ENCODE results near the gene RBM8A. TPM values are rescaled to one million over a fixed set of nuclear protein-coding genes. Genes with fewer than 3 reads are reported as not detected.
A peak's percentile ranks its signal among the peaks of the same experiment; 100 is the strongest.

RBM8A gene
- polyA plus RNA-seq, 2 of the 4 experiments (the other 2 are of a cell fraction), result 240 to 281 TPM

DNA sequence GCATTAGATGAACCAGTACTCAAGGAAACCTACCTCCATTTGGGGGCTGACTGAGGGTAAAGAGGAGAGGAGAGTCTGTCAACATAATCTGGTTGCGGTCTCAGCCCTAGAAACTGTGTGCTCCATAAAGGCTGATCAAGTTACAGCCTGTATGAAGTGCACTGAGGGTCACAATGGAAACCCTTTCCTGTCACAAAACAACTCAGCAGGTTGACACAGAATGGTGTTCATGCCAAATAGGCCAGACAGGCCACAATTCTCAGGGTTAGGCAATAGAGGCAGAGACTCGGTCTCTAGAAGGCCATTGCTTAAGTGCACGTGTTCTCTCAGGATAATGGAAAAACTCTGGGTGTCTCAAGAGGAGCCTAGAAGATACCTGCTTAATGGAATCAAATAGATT, 37.6 kb downstream of the RBM8A start:
- no peak overlapping the region for H3K4me3 ChIP-seq
- no peak overlapping the region for H3K4me2 ChIP-seq
- TF ChIP-seq TFCP2L1 (CRISPR knock-in tag; IDR thresholded peaks at IDR 0.05) (no peak), EHF (CRISPR knock-in tag; IDR thresholded peaks at IDR 0.05) (no peak), MYC (IDR thresholded peaks at IDR 0.05; ENCODE audit: borderline replicate concordance, low read length) (no peak), EP300 (IDR thresholded peaks at IDR 0.05) (no peak), MAZ (IDR thresholded peaks at IDR 0.05; ENCODE audit: borderline replicate concordance, low read depth, low read length) (no peak), RFX5 (IDR thresholded peaks at IDR 0.05) (no peak), NR3C1 (IDR thresholded peaks at IDR 0.05) (no peak), BHLHE40 (IDR thresholded peaks at IDR 0.05; ENCODE audit: low read depth, low read length) (no peak), HOXB13 (CRISPR knock-in tag; IDR thresholded peaks at IDR 0.05; ENCODE audit: low read depth) (no peak), RARB (CRISPR knock-in tag; IDR thresholded peaks at IDR 0.05) (no peak), GATA3 (IDR thresholded peaks at IDR 0.05; ENCODE audit: borderline replicate concordance) (no peak), JUN (IDR thresholded peaks at IDR 0.05) (no peak), CHD2 (IDR thresholded peaks at IDR 0.05; ENCODE audit: low read length, partially characterized antibody) (no peak)
- TF ChIP-seq, protein P1, sequence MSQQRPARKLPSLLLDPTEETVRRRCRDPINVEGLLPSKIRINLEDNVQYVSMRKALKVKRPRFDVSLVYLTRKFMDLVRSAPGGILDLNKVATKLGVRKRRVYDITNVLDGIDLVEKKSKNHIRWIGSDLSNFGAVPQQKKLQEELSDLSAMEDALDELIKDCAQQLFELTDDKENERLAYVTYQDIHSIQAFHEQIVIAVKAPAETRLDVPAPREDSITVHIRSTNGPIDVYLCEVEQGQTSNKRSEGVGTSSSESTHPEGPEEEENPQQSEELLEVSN (IDR thresholded peaks at IDR 0.05; ENCODE audit: borderline replicate concordance, low read depth), result no peak
- TF ChIP-seq, protein P2, sequence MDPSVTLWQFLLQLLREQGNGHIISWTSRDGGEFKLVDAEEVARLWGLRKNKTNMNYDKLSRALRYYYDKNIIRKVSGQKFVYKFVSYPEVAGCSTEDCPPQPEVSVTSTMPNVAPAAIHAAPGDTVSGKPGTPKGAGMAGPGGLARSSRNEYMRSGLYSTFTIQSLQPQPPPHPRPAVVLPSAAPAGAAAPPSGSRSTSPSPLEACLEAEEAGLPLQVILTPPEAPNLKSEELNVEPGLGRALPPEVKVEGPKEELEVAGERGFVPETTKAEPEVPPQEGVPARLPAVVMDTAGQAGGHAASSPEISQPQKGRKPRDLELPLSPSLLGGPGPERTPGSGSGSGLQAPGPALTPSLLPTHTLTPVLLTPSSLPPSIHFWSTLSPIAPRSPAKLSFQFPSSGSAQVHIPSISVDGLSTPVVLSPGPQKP (IDR thresholded peaks at IDR 0.05; ENCODE audit: low read depth, low read length), result no peak
- 90% methylated on average over 3 of the region's 3 CpGs for WGBS (ENCODE audit: missing lambda C conversion rate)
- CTCF ChIA-PET, result interaction anchor here (0.5 to 11.2 kb wide), 8 partner anchors 9 to 120 kb away, joined by 3 to 429 read pairs (median 46); partner anchors contain the start of genes ITGA10, NUDT17 and RBM8A
- ATAC-seq, result no peak
- H3K4me1 ChIP-seq, result peaks cover 46% of the 10 kb centered on the region
- POLR2A ChIA-PET, result no interaction called here
- no peaks in the 10 kb centered on the region for H3K9me3 ChIP-seq
- DNase-seq (ENCODE audit: low read depth in 1 of 2, low spot score in 1 of 2), result no peak
- no peak overlapping the region; a peak in 1 of 6 replicates for H3K27ac ChIP-seq
- FAIRE-seq, result no peak

- 33% methylated on average over 5 of the region's 5 CpGs for WGBS (ENCODE audit: missing lambda C conversion rate)
- Histone ChIP-seq H3K9me3 (no peaks in the 10 kb centered on the region), H3K4me2 (peak overlapping the region; percentile 49), H3K4me3 (no peak overlapping the region), H3K4me1 (peaks cover 36% of the 10 kb centered on the region), H3K27ac (peak overlapping the region; percentile 49 to 61; a peak in 4 of 6 replicates)
- ATAC-seq (no peak), FAIRE-seq (no peak), DNase-seq (ENCODE audit: low read depth in 1 of 2, low spot score in 1 of 2) (peak in 1 of 2 experiments; percentile 20)
- CTCF ChIA-PET, result interaction anchor here (1.0 to 11.2 kb wide), 4 partner anchors 9 to 31 kb away, joined by 3 to 429 read pairs (median 4); partner anchors contain the start of gene ITGA10
- POLR2A ChIA-PET, result interaction anchor here (0.6 kb wide), 1 partner anchor 40 kb away, joined by 3 read pairs; no protein-coding TSS in a partner anchor
- TF ChIP-seq EHMT2 (IDR thresholded peaks at IDR 0.05; ENCODE audit: low read depth) (no peak), CBX2 (IDR thresholded peaks at IDR 0.05; ENCODE audit: borderline replicate concordance, low read depth) (no peak), NR3C1 (IDR thresholded peaks at IDR 0.05) (no peak), ATOH8 (CRISPR knock-in tag; IDR thresholded peaks at IDR 0.05; ENCODE audit: low read depth) (no peak), MYC (IDR thresholded peaks at IDR 0.05; ENCODE audit: borderline replicate concordance, low read length) (no peak), CEBPB (IDR thresholded peaks at IDR 0.05) (no peak), KDM1A (IDR thresholded peaks at IDR 0.05; ENCODE audit: low read depth) (no peak), HEYL (CRISPR knock-in tag; IDR thresholded peaks at IDR 0.05) (no peak), FOSL2 (IDR thresholded peaks at IDR 0.05) (no peak), FOSL2 (CRISPR knock-in tag; IDR thresholded peaks at IDR 0.05) (no peak), MAFK (IDR thresholded peaks at IDR 0.05; ENCODE audit: partially characterized antibody) (no peak), PHF8 (IDR thresholded peaks at IDR 0.05; ENCODE audit: borderline replicate concordance, low read depth) (no peak), SREBF2 (IDR thresholded peaks at IDR 0.05) (no peak), HMGXB4 (CRISPR knock-in tag; IDR thresholded peaks at IDR 0.05; ENCODE audit: borderline replicate concordance) (no peak), RARB (CRISPR knock-in tag; IDR thresholded peaks at IDR 0.05) (no peak), RFX5 (IDR thresholded peaks at IDR 0.05) (no peak), CTCF (IDR thresholded peaks at IDR 0.05) (no peak), ZFP36 (IDR thresholded peaks at IDR 0.05; ENCODE audit: borderline replicate concordance, partially characterized antibody) (no peak)
- TF ChIP-seq, protein P3, sequence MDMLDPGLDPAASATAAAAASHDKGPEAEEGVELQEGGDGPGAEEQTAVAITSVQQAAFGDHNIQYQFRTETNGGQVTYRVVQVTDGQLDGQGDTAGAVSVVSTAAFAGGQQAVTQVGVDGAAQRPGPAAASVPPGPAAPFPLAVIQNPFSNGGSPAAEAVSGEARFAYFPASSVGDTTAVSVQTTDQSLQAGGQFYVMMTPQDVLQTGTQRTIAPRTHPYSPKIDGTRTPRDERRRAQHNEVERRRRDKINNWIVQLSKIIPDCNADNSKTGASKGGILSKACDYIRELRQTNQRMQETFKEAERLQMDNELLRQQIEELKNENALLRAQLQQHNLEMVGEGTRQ (IDR thresholded peaks at IDR 0.05), result no peak
- TF ChIP-seq, protein P4, sequence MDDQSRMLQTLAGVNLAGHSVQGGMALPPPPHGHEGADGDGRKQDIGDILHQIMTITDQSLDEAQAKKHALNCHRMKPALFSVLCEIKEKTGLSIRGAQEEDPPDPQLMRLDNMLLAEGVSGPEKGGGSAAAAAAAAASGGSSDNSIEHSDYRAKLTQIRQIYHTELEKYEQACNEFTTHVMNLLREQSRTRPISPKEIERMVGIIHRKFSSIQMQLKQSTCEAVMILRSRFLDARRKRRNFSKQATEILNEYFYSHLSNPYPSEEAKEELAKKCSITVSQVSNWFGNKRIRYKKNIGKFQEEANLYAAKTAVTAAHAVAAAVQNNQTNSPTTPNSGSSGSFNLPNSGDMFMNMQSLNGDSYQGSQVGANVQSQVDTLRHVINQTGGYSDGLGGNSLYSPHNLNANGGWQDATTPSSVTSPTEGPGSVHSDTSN (IDR thresholded peaks at IDR 0.05), result no peak
Measured at GRCh38 chr1:145887631-145888030, 39.7 kb downstream of the RBM8A start.

Measured in A549 (cell line).